SW480 (cell line): ENCODE data around the gene PIH1D2.
"Not testable (repeated sequence)": the region's sequence is repeated elsewhere in the genome, so short reads cannot be mapped to it uniquely, and the experiment has no call there.

ENCODE experiments used
- DNase-seq: peaks from one replicate; pipeline ENCODE4 v3.0.0-alpha.2; 2016; ENCODE audit warnings: low spot score

The PIH1D2 gene

GRCh38 chr11:112073941-112074811 lies at the start of gene PIH1D2, which contains the start of gene NKAPD1:
Gene PIH1D2, minus strand, starts transcription at chr11:112074017. Its CDS starts 843 bp downstream, at chr11:112073174.
Gene NKAPD1, plus strand, starts transcription at chr11:112074299. Its CDS starts 1,276 bp downstream, at chr11:112075575.
- DNase-seq = peak; percentile 83

GRCh38 chr11:112123129-112123528 lies 49.3 kb upstream of the PIH1D2 start:
- DNase-seq = no peak

- no peak for DNase-seq
Measured at GRCh38 chr11:112121981-112122615, 48.3 kb upstream of the PIH1D2 start.

GRCh38 chr11:112118176-112118575 lies 44.4 kb upstream of the PIH1D2 start:
- no peak for DNase-seq

GRCh38 chr11:112115386-112115785 lies 41.6 kb upstream of the PIH1D2 start:
- no peak for DNase-seq

GRCh38 chr11:112114460-112114859 lies 40.6 kb upstream of the PIH1D2 start:
- DNase-seq = no peak

- DNase-seq = peak; percentile 78
Measured at GRCh38 chr11:112113539-112114457, 40.0 kb upstream of the PIH1D2 start.

GRCh38 chr11:112106070-112106469 lies 32.3 kb upstream of the PIH1D2 start:
- DNase-seq = no peak

GRCh38 chr11:112103446-112103845 lies 29.6 kb upstream of the PIH1D2 start:
- no peak for DNase-seq

GRCh38 chr11:112100462-112100861 lies 26.6 kb upstream of the PIH1D2 start:
- no peak for DNase-seq

GRCh38 chr11:112097734-112098528 lies 24.1 kb upstream of the PIH1D2 start:
- no peak for DNase-seq

- DNase-seq = no peak
Measured at GRCh38 chr11:112096194-112096593, 22.4 kb upstream of the PIH1D2 start.

- DNase-seq = not testable (repeated sequence)
Measured at GRCh38 chr11:112095302-112095701, 21.5 kb upstream of the PIH1D2 start.

GRCh38 chr11:112087212-112087611 lies 13.4 kb upstream of the PIH1D2 start:
- no peak for DNase-seq

GRCh38 chr11:112086422-112087191 lies 12.8 kb upstream of the PIH1D2 start, which contains the start of the genes SDHD and TIMM8B:
Gene SDHD, plus strand, starts transcription at chr11:112086873. Its CDS starts 35 bp downstream, at chr11:112086908.
Gene TIMM8B, minus strand, starts transcription at chr11:112086756. Its CDS starts 33 bp downstream, at chr11:112086723.
- peak; percentile 98 for DNase-seq

GRCh38 chr11:112085822-112086421 lies 12.1 kb upstream of the PIH1D2 start:
- DNase-seq = peak; percentile 34

- no peak for DNase-seq
Measured at GRCh38 chr11:112082729-112083128, 8.9 kb upstream of the PIH1D2 start.

GRCh38 chr11:112062923-112063322 lies 10.9 kb downstream of the PIH1D2 start:
- no peak for DNase-seq

GRCh38 chr11:112058103-112058502 lies 15.7 kb downstream of the PIH1D2 start:
- DNase-seq = no peak

GRCh38 chr11:112057170-112057569 lies 16.6 kb downstream of the PIH1D2 start:
- DNase-seq = no peak
